Hepatocyte (in vitro differentiated cells): ENCODE measurements around the gene CCSER2.

Experiments
- EZH2 ChIP-seq: fragments of 200-600 bp; sonication (generic); IDR thresholded peaks from 2 replicates; pipeline ENCODE4 v1.6.1; 2016; ENCODE audit warnings: antibody characterized with exemption, mild to moderate bottlenecking, borderline replicate concordance
- TF ChIP-seq, protein P1 (sequence below): fragments of 200-600 bp; sonication (generic); IDR thresholded peaks from 2 replicates; pipeline ENCODE4 v1.5.1; 2016; ENCODE audit warnings: antibody characterized with exemption, mild to moderate bottlenecking; ENCODE audit not compliant: poor library complexity

- TF ChIP-seq EZH2 = no peak
- TF ChIP-seq, protein P1, sequence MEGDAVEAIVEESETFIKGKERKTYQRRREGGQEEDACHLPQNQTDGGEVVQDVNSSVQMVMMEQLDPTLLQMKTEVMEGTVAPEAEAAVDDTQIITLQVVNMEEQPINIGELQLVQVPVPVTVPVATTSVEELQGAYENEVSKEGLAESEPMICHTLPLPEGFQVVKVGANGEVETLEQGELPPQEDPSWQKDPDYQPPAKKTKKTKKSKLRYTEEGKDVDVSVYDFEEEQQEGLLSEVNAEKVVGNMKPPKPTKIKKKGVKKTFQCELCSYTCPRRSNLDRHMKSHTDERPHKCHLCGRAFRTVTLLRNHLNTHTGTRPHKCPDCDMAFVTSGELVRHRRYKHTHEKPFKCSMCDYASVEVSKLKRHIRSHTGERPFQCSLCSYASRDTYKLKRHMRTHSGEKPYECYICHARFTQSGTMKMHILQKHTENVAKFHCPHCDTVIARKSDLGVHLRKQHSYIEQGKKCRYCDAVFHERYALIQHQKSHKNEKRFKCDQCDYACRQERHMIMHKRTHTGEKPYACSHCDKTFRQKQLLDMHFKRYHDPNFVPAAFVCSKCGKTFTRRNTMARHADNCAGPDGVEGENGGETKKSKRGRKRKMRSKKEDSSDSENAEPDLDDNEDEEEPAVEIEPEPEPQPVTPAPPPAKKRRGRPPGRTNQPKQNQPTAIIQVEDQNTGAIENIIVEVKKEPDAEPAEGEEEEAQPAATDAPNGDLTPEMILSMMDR = no peak
Observed at GRCh38 chr10:84405662-84406061, 77.3 kb downstream of the CCSER2 start.
